Transverse colon (tissue), 4 donors: Measurements from ENCODE around the gene KRTAP12-3. TPM values are rescaled to one million over a fixed set of nuclear protein-coding genes. Genes with fewer than 3 reads are reported as not detected.

Experiments used
- DNase-seq: peaks from one replicate; pipeline ENCODE4 v3.0.0-alpha.2; 2019
- H3K27ac ChIP-seq, 4 donors: fragments of 200-600 bp; sonication (generic); 2 replicates each; pipeline ENCODE4 v1.5.1; 2016 to 2018; ENCODE audit warnings: inconsistent platforms in 4 of 4
- H3K27me3 ChIP-seq: fragments of 200-600 bp; sonication (generic); 2 replicates; pipeline ENCODE4 v1.5.1; 2017; ENCODE audit warnings: inconsistent platforms
- H3K36me3 ChIP-seq, 4 donors: fragments of 200-600 bp; sonication (generic); 2 replicates each; pipeline ENCODE4 v1.5.1; 2017 to 2019; ENCODE audit warnings: inconsistent platforms in 4 of 4
- H3K4me1 ChIP-seq, 4 donors: fragments of 200-600 bp; sonication (generic); 2 replicates each; pipeline ENCODE4 v1.5.1; 2017 to 2020; ENCODE audit warnings: inconsistent platforms in 4 of 4
- H3K4me3 ChIP-seq, 4 donors: fragments of 200-600 bp; sonication (generic); 1 replicate in 1 of 4; 2 replicates in 3 of 4; pipeline versions ENCODE4 v1.5.1 to v1.6.1; 2017 to 2019; ENCODE audit warnings: inconsistent platforms in 4 of 4
- H3K9me3 ChIP-seq, 2 donors: fragments of 200-600 bp; sonication (generic); 2 replicates each; pipeline ENCODE4 v1.5.1; 2017 to 2019; ENCODE audit warnings: inconsistent platforms in 2 of 2
- EP300 ChIP-seq: sonication (generic); formaldehyde crosslinking; IDR thresholded peaks from one replicate; pipeline ENCODE4 v1.6.1; 2017; ENCODE audit warnings: antibody characterized with exemption, low read depth
- POLR2A ChIP-seq: fragments of 450-650 bp; IDR thresholded peaks from one replicate; pipeline ENCODE4 v1.6.1; 2016; ENCODE audit warnings: antibody characterized with exemption, mild to moderate bottlenecking, moderate library complexity
- POLR2AphosphoS5 ChIP-seq, 3 donors: sonication (generic); formaldehyde crosslinking; IDR thresholded peaks; one replicate each; pipeline ENCODE4 v1.6.1; 2016; ENCODE audit warnings: antibody characterized with exemption in 3 of 3
- WGBS, 2 donors: methylation state at CpG; one replicate each; pipeline ENCODE4 v1.1.5; 2018; ENCODE audit warnings: low coverage in 1 of 2; 5-methylcytosine and 5-hydroxymethylcytosine counted together
- in situ Hi-C, 4 donors: fragments of 200-750 bp; cut with MboI; loops; one replicate each; pipeline versions ENCODE4 v1.15.0 to v1.15.1; 2017; ENCODE audit warnings: low sequenced_read_pairs in 3 of 4, low pct_ligation_motif_present in 1 of 4, low pct_unique_long_range_greater_than_20kb in 1 of 4
- intact Hi-C: fragments of 100-400 bp; cut with DNase I; formaldehyde crosslinking; loops from one replicate; pipeline ENCODE4 v1.15.1; 2023; ENCODE audit warnings: low total_unique reads
- total RNA-seq, 4 donors: library from RNA; depleted of rRNA; stranded (reverse); fragments of >200 nt; gene quantifications; one replicate each; pipeline ENCODE4 v1.1.0, GENCODE V29; 2016
- TF ChIP-seq, protein P1 (sequence below), 5 experiments: fragments of 200-600 bp in 3 of 5; fragments of 450-650 bp in 2 of 5; sonication (generic) in 3 of 5; IDR thresholded peaks; 1 replicate in 2 of 5; 2 replicates in 3 of 5; pipeline ENCODE4 v1.5.1; 2016 to 2017; ENCODE audit warnings: antibody characterized with exemption in 5 of 5, inconsistent platforms in 3 of 5, mild to moderate bottlenecking in 2 of 5, moderate library complexity in 1 of 5

The KRTAP12-3 gene
- total RNA-seq, 4 donors from 2014 or later, result not detected

DNA sequence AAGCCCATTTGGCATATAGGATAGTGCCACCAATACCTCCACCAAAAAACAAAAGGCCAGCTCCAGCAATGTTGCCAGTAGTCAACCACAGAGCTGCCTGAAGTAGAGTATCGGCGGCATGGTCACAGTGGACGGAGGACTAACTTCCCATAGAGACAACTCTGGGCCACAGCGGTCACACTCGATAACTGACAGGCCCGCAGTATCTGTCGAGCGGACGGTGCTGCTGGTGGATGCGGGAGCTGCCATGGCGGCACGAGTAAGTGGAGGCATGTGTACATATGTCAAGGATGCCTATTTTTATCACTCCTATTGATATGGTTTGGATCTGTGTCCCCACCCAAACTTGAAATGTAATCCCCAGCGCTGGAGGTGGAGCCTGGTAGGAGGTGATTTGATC, 20.1 kb downstream of the KRTAP12-3 start:
- no peak overlapping the region for H3K4me3 ChIP-seq
- H3K36me3 ChIP-seq, result no peaks in the 10 kb centered on the region
- peaks cover 0 to 5% of the 10 kb centered on the region in 2 donors for H3K9me3 ChIP-seq
- WGBS, 2 donors, result 94% methylated on average over 13 of the region's 13 CpGs; no CpG with 5 or more reads in 1 of the 2 donors
- no peaks in the 10 kb centered on the region for H3K4me1 ChIP-seq
- in situ Hi-C loops (loop anchor here in 2 of 4 donors (25.0 kb wide), 1 partner anchor 91 kb away; the partner anchor contains the start of genes KRTAP10-5 (in 2 of the 2) and KRTAP10-6 (in 2 of the 2)), intact Hi-C loops (no loop called here)
- H3K27ac ChIP-seq, result no peak overlapping the region
- H3K27me3 ChIP-seq, result no peaks in the 10 kb centered on the region
- TF ChIP-seq POLR2A (no peak), EP300 (no peak), POLR2AphosphoS5 (IDR thresholded peaks at IDR 0.05) (no peak)
- TF ChIP-seq, protein P1, sequence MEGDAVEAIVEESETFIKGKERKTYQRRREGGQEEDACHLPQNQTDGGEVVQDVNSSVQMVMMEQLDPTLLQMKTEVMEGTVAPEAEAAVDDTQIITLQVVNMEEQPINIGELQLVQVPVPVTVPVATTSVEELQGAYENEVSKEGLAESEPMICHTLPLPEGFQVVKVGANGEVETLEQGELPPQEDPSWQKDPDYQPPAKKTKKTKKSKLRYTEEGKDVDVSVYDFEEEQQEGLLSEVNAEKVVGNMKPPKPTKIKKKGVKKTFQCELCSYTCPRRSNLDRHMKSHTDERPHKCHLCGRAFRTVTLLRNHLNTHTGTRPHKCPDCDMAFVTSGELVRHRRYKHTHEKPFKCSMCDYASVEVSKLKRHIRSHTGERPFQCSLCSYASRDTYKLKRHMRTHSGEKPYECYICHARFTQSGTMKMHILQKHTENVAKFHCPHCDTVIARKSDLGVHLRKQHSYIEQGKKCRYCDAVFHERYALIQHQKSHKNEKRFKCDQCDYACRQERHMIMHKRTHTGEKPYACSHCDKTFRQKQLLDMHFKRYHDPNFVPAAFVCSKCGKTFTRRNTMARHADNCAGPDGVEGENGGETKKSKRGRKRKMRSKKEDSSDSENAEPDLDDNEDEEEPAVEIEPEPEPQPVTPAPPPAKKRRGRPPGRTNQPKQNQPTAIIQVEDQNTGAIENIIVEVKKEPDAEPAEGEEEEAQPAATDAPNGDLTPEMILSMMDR (IDR thresholded peaks at IDR 0.05), result no peak
- no peak for DNase-seq

DNA sequence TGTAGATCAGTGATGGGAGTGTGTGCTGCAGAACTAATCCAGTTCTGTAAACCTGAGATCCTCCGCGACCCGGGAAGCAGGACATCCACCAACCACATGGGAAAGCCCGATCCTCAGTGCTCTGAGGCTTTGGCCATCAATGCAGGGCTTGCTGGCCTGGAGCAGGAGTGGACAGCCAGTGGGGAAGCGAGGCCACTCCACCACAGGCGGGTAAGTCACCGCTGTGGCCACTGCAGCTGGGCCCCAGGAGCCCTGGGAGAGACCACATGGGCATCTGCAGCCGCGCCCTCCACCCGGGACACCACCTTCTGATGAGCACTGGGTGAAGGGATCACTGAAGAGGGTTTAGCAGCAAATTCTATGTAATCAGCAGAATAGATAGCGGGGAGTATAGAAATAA, 23.4 kb downstream of the KRTAP12-3 start:
- no peak overlapping the region for H3K4me3 ChIP-seq
- no peaks in the 10 kb centered on the region for H3K36me3 ChIP-seq
- no peaks in the 10 kb centered on the region for H3K9me3 ChIP-seq
- in situ Hi-C loops, result loop anchor here in 2 of 4 donors (25.0 kb wide), 1 partner anchor 94 kb away; the partner anchor contains the start of genes KRTAP10-5 (in 2 of the 2) and KRTAP10-6 (in 2 of the 2)
- H3K27ac ChIP-seq, result no peak overlapping the region
- intact Hi-C loops, result no loop called here
- no peak for DNase-seq
- H3K27me3 ChIP-seq, result no peaks in the 10 kb centered on the region
- no peaks in the 10 kb centered on the region for H3K4me1 ChIP-seq
- TF ChIP-seq, protein P1 (IDR thresholded peaks at IDR 0.05), result no peak
- TF ChIP-seq POLR2AphosphoS5 (IDR thresholded peaks at IDR 0.05) (no peak), EP300 (no peak), POLR2A (no peak)
- WGBS, 2 donors, result 80 to 83% methylated on average over 1 to 11 of the region's 11 CpGs

DNA sequence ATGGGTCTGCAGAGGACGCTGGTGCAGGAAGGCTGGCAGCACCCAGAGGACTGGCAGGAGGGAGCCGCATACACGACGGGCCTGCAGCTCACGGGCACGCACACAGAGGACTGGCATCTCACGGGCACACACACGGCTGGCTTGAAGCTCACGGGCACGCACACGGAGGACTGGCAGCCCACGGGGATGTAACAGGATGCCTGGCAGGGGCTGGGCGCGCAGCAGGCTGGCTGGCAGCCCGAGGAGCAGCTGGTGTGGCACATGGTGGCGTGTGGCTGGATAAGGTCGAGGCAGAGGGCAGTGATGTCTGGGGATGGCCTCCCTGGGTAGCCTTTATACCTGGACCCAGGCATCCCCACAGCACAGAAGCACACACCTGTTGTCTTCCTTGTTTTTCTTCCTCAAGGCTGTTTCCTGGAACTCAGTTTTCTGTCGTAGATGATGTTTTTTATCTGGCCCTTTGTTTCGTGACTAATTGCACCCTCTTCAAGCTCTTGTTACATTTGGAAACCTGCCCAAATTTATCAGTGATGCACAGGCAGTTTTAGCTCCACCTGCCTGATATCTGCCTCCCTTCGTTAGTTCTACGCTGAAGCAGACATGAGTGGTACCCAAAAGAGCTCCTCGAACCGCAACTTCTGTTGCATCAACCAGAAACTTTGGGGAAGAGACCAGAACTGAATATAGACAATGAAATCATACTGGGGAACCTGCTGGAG, 24.3 kb downstream of the KRTAP12-3 start, which contains the start of gene KRTAP12-1:
Gene KRTAP12-1, minus strand, starts transcription at position 303 of the 719 bp plus-strand sequence. Its CDS starts 40 bp downstream, at position 263.
- DNase-seq, result no peak
- TF ChIP-seq POLR2AphosphoS5 (IDR thresholded peaks at IDR 0.05) (no peak), EP300 (no peak), POLR2A (no peak)
- TF ChIP-seq, protein P1 (IDR thresholded peaks at IDR 0.05), result no peak
- Histone ChIP-seq H3K27me3 (peaks cover 8% of the 10 kb centered on the region), H3K27ac (no peak within 1 kb of the TSS), H3K4me1 (no peaks in the 10 kb centered on the region), H3K4me3 (no peak within 1 kb of the TSS), H3K36me3 (no peaks in the 10 kb centered on the region), H3K9me3 (no peaks in the 10 kb centered on the region)
- in situ Hi-C loops, result loop anchor here in 2 of 4 donors (25.0 kb wide), 1 partner anchor 95 kb away; the partner anchor contains the start of genes KRTAP10-5 (in 2 of the 2) and KRTAP10-6 (in 2 of the 2)
- intact Hi-C loops, result no loop called here
- 78 to 100% methylated on average over 1 to 23 of the region's 23 CpGs for WGBS, 2 donors

DNA sequence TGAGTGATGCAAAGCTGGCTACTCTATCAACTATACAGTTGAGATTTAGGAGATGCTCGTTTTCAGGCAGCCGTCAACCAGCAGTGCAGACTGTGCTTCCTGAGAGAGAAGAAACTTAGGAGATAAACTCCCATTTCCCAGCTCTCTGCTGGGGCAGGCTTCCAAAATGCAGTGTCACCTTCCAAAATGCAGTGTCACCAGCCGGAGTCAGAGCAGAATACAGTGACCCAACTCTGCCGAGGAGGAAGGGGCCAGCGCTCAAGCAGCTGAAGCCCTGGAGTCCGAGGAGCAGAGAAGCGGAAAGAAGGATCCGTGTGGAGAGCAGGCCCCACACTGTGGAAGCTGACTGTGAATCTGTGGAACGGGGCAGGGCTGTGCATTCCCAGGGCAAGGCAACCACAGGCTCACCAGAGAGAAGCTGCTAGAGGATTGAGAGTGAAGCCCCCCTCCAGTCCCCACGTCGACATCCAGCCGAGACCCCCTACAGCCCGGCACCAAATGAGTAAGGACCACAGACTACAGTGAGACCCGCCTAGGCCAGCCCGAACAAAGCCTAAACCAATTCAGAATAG, 24.9 kb downstream of the KRTAP12-3 start:
- H3K27me3 ChIP-seq, result peaks cover 13% of the 10 kb centered on the region
- WGBS, 2 donors, result 82% methylated on average over 15 of the region's 15 CpGs; no CpG with 5 or more reads in 1 of the 2 donors
- H3K9me3 ChIP-seq, result no peaks in the 10 kb centered on the region
- H3K36me3 ChIP-seq, result no peaks in the 10 kb centered on the region
- no peak for DNase-seq
- intact Hi-C loops, result no loop called here
- no peak overlapping the region for H3K4me3 ChIP-seq
- H3K27ac ChIP-seq, result no peak overlapping the region
- TF ChIP-seq, protein P1 (IDR thresholded peaks at IDR 0.05), result no peak
- TF ChIP-seq POLR2A (no peak), EP300 (no peak), POLR2AphosphoS5 (IDR thresholded peaks at IDR 0.05) (no peak)
- no peaks in the 10 kb centered on the region for H3K4me1 ChIP-seq
- in situ Hi-C loops, result loop anchor here in 2 of 4 donors (25.0 kb wide), 1 partner anchor 95 kb away; the partner anchor contains the start of genes KRTAP10-5 (in 2 of the 2) and KRTAP10-6 (in 2 of the 2)
